WTC11 (cell line): ENCODE data around the gene CDC45.

ENCODE experiments used
- MXD4 ChIP-seq: fragments of 250-450 bp; sonication (Bioruptor Pico); IDR thresholded peaks from 2 replicates; pipeline ENCODE4 v1.8.0; 2021; ENCODE audit warnings: mild to moderate bottlenecking, moderate library complexity, borderline replicate concordance
- OVOL2 ChIP-seq: fragments of 250-450 bp; sonication (Bioruptor Pico); IDR thresholded peaks from 2 replicates; pipeline ENCODE4 v1.9.0; 2021; ENCODE audit warnings: mild to moderate bottlenecking, borderline replicate concordance
- SMAD3 ChIP-seq: sonication (generic); formaldehyde crosslinking; IDR thresholded peaks from 2 replicates; pipeline ENCODE4 v1.8.0; 2022; ENCODE audit warnings: missing genetic modification reagents, mild to moderate bottlenecking, borderline replicate concordance
- ZBTB21 ChIP-seq: sonication (generic); formaldehyde crosslinking; IDR thresholded peaks from 2 replicates; pipeline ENCODE4 v1.8.1; 2023; ENCODE audit warnings: mild to moderate bottlenecking, missing genetic modification reagents, borderline replicate concordance
- ZNF121 ChIP-seq: sonication (generic); formaldehyde crosslinking; IDR thresholded peaks from 2 replicates; pipeline ENCODE4 v1.8.0; 2023; ENCODE audit warnings: missing genetic modification reagents
- TF ChIP-seq, protein P1 (sequence below): sonication (generic); formaldehyde crosslinking; IDR thresholded peaks from 2 replicates; pipeline ENCODE4 v1.8.0; 2023; ENCODE audit warnings: missing genetic modification reagents
- TF ChIP-seq, protein P2 (sequence below): fragments of 200-600 bp; IDR thresholded peaks from 2 replicates; pipeline ENCODE4 v1.8.0; 2022; ENCODE audit warnings: antibody characterized with exemption
- TF ChIP-seq, protein P3 (sequence below): sonication (generic); formaldehyde crosslinking; IDR thresholded peaks from 2 replicates; pipeline ENCODE4 v1.8.1; 2022; ENCODE audit warnings: mild to moderate bottlenecking, missing genetic modification reagents, moderate library complexity, borderline replicate concordance
- TF ChIP-seq, protein P4 (sequence below): sonication (generic); formaldehyde crosslinking; IDR thresholded peaks from 2 replicates; pipeline ENCODE4 v1.8.0; 2022; ENCODE audit warnings: missing genetic modification reagents
- TF ChIP-seq, protein P5 (sequence below): fragments of 250-450 bp; sonication (Bioruptor Pico); IDR thresholded peaks from 2 replicates; pipeline ENCODE4 v1.9.0; 2021; ENCODE audit warnings: mild to moderate bottlenecking

DNA sequence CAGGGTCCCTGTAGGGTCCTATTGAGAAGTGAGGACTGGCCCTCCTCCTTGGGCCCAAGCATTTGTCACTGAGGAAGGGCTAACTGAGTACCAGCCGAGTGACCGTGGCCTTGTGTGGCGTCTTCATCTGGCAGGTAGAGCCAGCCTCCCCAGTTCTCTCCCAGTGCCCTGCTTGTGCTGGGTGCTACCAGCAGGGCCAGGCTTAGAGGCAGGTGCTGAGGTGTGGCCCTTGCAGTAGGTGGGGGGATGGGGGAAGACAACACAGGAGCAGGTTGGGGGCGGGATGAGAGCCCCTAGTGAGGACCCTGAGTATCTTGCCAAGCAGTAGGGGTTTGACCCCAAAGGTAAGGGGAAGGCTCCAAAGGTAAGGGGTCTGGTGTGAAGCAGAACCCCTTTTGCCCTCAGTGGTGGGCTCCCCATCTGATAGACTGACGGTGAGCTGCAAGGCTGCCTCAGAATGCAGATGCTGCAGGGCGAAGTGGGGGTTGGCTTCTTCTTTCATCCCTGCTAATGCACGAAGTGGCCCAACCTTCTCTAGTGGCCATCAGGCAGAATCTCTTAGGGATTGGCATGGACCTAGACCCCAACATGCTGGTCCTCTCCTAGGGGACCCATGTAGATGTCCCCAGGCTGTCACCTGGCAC is 19.6 kb downstream of the CDC45 start:
- TF ChIP-seq, protein P1, sequence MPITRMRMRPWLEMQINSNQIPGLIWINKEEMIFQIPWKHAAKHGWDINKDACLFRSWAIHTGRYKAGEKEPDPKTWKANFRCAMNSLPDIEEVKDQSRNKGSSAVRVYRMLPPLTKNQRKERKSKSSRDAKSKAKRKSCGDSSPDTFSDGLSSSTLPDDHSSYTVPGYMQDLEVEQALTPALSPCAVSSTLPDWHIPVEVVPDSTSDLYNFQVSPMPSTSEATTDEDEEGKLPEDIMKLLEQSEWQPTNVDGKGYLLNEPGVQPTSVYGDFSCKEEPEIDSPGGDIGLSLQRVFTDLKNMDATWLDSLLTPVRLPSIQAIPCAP (CRISPR knock-in tag), result no peak
- TF ChIP-seq, protein P2, sequence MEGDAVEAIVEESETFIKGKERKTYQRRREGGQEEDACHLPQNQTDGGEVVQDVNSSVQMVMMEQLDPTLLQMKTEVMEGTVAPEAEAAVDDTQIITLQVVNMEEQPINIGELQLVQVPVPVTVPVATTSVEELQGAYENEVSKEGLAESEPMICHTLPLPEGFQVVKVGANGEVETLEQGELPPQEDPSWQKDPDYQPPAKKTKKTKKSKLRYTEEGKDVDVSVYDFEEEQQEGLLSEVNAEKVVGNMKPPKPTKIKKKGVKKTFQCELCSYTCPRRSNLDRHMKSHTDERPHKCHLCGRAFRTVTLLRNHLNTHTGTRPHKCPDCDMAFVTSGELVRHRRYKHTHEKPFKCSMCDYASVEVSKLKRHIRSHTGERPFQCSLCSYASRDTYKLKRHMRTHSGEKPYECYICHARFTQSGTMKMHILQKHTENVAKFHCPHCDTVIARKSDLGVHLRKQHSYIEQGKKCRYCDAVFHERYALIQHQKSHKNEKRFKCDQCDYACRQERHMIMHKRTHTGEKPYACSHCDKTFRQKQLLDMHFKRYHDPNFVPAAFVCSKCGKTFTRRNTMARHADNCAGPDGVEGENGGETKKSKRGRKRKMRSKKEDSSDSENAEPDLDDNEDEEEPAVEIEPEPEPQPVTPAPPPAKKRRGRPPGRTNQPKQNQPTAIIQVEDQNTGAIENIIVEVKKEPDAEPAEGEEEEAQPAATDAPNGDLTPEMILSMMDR, result no peak
- TF ChIP-seq, protein P3, sequence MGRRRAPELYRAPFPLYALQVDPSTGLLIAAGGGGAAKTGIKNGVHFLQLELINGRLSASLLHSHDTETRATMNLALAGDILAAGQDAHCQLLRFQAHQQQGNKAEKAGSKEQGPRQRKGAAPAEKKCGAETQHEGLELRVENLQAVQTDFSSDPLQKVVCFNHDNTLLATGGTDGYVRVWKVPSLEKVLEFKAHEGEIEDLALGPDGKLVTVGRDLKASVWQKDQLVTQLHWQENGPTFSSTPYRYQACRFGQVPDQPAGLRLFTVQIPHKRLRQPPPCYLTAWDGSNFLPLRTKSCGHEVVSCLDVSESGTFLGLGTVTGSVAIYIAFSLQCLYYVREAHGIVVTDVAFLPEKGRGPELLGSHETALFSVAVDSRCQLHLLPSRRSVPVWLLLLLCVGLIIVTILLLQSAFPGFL, result no peak
- TF ChIP-seq ZNF121 (CRISPR knock-in tag) (no peak), SMAD3 (CRISPR knock-in tag) (no peak), MXD4 (CRISPR knock-in tag) (no peak), OVOL2 (CRISPR knock-in tag) (no peak), ZBTB21 (CRISPR knock-in tag) (no peak)
- TF ChIP-seq, protein P4, sequence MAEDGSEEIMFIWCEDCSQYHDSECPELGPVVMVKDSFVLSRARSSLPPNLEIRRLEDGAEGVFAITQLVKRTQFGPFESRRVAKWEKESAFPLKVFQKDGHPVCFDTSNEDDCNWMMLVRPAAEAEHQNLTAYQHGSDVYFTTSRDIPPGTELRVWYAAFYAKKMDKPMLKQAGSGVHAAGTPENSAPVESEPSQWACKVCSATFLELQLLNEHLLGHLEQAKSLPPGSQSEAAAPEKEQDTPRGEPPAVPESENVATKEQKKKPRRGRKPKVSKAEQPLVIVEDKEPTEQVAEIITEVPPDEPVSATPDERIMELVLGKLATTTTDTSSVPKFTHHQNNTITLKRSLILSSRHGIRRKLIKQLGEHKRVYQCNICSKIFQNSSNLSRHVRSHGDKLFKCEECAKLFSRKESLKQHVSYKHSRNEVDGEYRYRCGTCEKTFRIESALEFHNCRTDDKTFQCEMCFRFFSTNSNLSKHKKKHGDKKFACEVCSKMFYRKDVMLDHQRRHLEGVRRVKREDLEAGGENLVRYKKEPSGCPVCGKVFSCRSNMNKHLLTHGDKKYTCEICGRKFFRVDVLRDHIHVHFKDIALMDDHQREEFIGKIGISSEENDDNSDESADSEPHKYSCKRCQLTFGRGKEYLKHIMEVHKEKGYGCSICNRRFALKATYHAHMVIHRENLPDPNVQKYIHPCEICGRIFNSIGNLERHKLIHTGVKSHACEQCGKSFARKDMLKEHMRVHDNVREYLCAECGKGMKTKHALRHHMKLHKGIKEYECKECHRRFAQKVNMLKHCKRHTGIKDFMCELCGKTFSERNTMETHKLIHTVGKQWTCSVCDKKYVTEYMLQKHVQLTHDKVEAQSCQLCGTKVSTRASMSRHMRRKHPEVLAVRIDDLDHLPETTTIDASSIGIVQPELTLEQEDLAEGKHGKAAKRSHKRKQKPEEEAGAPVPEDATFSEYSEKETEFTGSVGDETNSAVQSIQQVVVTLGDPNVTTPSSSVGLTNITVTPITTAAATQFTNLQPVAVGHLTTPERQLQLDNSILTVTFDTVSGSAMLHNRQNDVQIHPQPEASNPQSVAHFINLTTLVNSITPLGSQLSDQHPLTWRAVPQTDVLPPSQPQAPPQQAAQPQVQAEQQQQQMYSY (CRISPR knock-in tag), result no peak
- TF ChIP-seq, protein P5, sequence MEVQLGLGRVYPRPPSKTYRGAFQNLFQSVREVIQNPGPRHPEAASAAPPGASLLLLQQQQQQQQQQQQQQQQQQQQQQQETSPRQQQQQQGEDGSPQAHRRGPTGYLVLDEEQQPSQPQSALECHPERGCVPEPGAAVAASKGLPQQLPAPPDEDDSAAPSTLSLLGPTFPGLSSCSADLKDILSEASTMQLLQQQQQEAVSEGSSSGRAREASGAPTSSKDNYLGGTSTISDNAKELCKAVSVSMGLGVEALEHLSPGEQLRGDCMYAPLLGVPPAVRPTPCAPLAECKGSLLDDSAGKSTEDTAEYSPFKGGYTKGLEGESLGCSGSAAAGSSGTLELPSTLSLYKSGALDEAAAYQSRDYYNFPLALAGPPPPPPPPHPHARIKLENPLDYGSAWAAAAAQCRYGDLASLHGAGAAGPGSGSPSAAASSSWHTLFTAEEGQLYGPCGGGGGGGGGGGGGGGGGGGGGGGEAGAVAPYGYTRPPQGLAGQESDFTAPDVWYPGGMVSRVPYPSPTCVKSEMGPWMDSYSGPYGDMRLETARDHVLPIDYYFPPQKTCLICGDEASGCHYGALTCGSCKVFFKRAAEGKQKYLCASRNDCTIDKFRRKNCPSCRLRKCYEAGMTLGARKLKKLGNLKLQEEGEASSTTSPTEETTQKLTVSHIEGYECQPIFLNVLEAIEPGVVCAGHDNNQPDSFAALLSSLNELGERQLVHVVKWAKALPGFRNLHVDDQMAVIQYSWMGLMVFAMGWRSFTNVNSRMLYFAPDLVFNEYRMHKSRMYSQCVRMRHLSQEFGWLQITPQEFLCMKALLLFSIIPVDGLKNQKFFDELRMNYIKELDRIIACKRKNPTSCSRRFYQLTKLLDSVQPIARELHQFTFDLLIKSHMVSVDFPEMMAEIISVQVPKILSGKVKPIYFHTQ, result no peak
